Measurements from ENCODE around the gene ZBTB40.

The ZBTB40 gene

GRCh38 chr1:22494144-22494543, 42.5 kb downstream of the ZBTB40 start:
- Histone ChIP-seq H3K9ac (ENCODE audit: low read length) (no peak overlapping the region), H3K9me3 (ENCODE audit: insufficient read depth, low read length) (no peaks in the 10 kb centered on the region), H3K27ac (ENCODE audit: low read depth, low read length) (no peak overlapping the region), H3K36me3 (ENCODE audit: low read length) (no peaks in the 10 kb centered on the region), H3K79me2 (ENCODE audit: insufficient read depth, low read length) (no peaks in the 10 kb centered on the region), H3K27me3 (ENCODE audit: low read length) (no peaks in the 10 kb centered on the region), H3F3A (ENCODE audit: insufficient read depth) (no peaks in the 10 kb centered on the region), H2AFZ (ENCODE audit: low read depth, low read length, severe bottlenecking) (no peak overlapping the region), H3K4me3 (ENCODE audit: insufficient read depth, low read length, poor library complexity, severe bottlenecking) (no peak overlapping the region), H4K20me1 (ENCODE audit: low read depth, low read length) (no peaks in the 10 kb centered on the region; the same call in 1 of the 2 replicates), H3K9me2 (replicated peaks; ENCODE audit: insufficient read depth, low read length) (no peaks in the 10 kb centered on the region), H3K4me2 (ENCODE audit: low read depth, low read length, poor library complexity, severe bottlenecking) (no peak overlapping the region)
- TF ChIP-seq CTCF (IDR thresholded peaks at IDR 0.05; ENCODE audit: insufficient read depth, low read length, poor library complexity, severe bottlenecking) (no peak), EZH2phosphoT487 (conservative IDR thresholded peaks at IDR 0.05; ENCODE audit: low read length) (no peak)

GRCh38 chr1:22494943-22495579, 43.4 kb downstream of the ZBTB40 start:
- Histone ChIP-seq H3K27ac (ENCODE audit: low read depth, low read length) (no peak overlapping the region), H3K4me2 (ENCODE audit: low read depth, low read length, poor library complexity, severe bottlenecking) (no peak overlapping the region), H3K36me3 (ENCODE audit: low read length) (no peaks in the 10 kb centered on the region), H3K27me3 (ENCODE audit: low read length) (no peaks in the 10 kb centered on the region), H3K9me3 (ENCODE audit: insufficient read depth, low read length) (no peaks in the 10 kb centered on the region), H3K9ac (ENCODE audit: low read length) (no peak overlapping the region), H2AFZ (ENCODE audit: low read depth, low read length, severe bottlenecking) (no peak overlapping the region), H4K20me1 (ENCODE audit: low read depth, low read length) (no peaks in the 10 kb centered on the region), H3F3A (ENCODE audit: insufficient read depth) (no peaks in the 10 kb centered on the region), H3K79me2 (ENCODE audit: insufficient read depth, low read length) (no peaks in the 10 kb centered on the region), H3K9me2 (replicated peaks; ENCODE audit: insufficient read depth, low read length) (no peaks in the 10 kb centered on the region), H3K4me3 (ENCODE audit: insufficient read depth, low read length, poor library complexity, severe bottlenecking) (no peak overlapping the region)
- TF ChIP-seq EZH2phosphoT487 (conservative IDR thresholded peaks at IDR 0.05; ENCODE audit: low read length) (no peak), CTCF (IDR thresholded peaks at IDR 0.05; ENCODE audit: insufficient read depth, low read length, poor library complexity, severe bottlenecking) (no peak)

GRCh38 chr1:22496536-22497160, 45.0 kb downstream of the ZBTB40 start:
- Histone ChIP-seq H2AFZ (ENCODE audit: low read depth, low read length, severe bottlenecking) (no peak overlapping the region), H3K27me3 (ENCODE audit: low read length) (no peaks in the 10 kb centered on the region), H3K9me3 (ENCODE audit: insufficient read depth, low read length) (no peaks in the 10 kb centered on the region), H4K20me1 (ENCODE audit: low read depth, low read length) (no peaks in the 10 kb centered on the region), H3K4me3 (ENCODE audit: insufficient read depth, low read length, poor library complexity, severe bottlenecking) (no peak overlapping the region), H3K27ac (ENCODE audit: low read depth, low read length) (no peak overlapping the region), H3K9me2 (replicated peaks; ENCODE audit: insufficient read depth, low read length) (no peaks in the 10 kb centered on the region), H3F3A (ENCODE audit: insufficient read depth) (no peaks in the 10 kb centered on the region), H3K4me2 (ENCODE audit: low read depth, low read length, poor library complexity, severe bottlenecking) (no peak overlapping the region), H3K36me3 (ENCODE audit: low read length) (no peaks in the 10 kb centered on the region), H3K79me2 (ENCODE audit: insufficient read depth, low read length) (no peaks in the 10 kb centered on the region), H3K9ac (ENCODE audit: low read length) (no peak overlapping the region)
- TF ChIP-seq EZH2phosphoT487 (conservative IDR thresholded peaks at IDR 0.05; ENCODE audit: low read length) (no peak), CTCF (IDR thresholded peaks at IDR 0.05; ENCODE audit: insufficient read depth, low read length, poor library complexity, severe bottlenecking) (no peak)
